Thyroid gland (tissue), 4 donors: ENCODE data around the gene SLC12A4.
A peak's percentile ranks its signal among the peaks of the same experiment; 100 is the strongest.

Experiments
- CTCF ChIP-seq, 6 experiments: fragments of 200-600 bp in 3 of 6; fragments of 450-650 bp in 3 of 6; sonication (generic) in 3 of 6; IDR thresholded peaks; one replicate each; pipeline ENCODE4 v1.5.1; 2016 to 2019; ENCODE audit warnings: antibody characterized with exemption in 6 of 6, mild to moderate bottlenecking in 2 of 6, inconsistent platforms in 1 of 6, moderate library complexity in 1 of 6
- POLR2A ChIP-seq, 2 donors: fragments of 450-650 bp; IDR thresholded peaks; one replicate each; pipeline ENCODE4 v1.6.1; 2017; ENCODE audit warnings: antibody characterized with exemption in 2 of 2, mild to moderate bottlenecking in 2 of 2, moderate library complexity in 1 of 2

DNA sequence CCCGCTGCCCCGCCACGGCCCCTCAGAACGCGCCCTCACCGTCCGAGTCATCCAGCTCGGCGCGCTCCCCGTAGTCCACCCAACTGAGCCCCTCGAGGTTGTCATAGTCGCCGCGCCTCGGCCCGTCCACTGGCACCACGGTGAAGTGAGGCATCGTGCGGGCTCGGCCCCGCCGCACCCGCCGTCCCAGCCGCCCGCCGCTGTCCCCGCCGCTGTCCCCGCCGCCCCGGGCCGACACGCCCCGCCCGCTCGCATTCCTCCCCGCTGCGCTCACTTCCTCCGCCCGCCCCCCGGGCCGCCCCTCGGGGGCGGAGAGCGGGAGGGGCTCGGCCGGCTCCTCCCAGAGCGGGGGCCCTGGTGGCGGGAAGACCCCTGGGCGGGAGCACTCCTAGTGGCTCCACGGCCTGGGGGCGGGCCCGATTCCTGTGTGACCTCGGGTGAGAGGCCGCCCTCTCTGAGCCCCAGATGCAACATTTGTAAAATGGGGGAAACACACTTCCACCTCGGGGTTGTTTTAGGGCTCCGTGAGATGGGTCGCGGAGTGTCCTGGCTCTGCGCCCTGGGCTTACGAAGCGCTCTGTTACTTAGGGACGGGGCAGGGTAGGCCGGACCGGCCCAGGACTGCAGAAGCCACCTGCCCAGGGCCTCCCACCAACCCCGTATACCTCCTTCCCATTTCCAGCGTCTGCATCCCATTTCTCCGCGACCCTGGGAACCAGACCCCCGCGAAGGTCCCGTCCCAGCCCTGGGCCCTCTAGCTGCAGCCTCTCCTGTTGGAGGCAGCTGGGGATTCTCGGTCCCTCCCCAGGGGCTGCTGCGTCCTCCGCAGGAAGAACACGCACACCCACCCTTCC lies at the start of gene SLC12A4:
- TF ChIP-seq CTCF (IDR thresholded peaks at IDR 0.05) (no peak), POLR2A (IDR thresholded peaks at IDR 0.05) (peak; percentile 73 to 87)
